ENCODE data around the gene LENG1.

Gene LENG1

DNA sequence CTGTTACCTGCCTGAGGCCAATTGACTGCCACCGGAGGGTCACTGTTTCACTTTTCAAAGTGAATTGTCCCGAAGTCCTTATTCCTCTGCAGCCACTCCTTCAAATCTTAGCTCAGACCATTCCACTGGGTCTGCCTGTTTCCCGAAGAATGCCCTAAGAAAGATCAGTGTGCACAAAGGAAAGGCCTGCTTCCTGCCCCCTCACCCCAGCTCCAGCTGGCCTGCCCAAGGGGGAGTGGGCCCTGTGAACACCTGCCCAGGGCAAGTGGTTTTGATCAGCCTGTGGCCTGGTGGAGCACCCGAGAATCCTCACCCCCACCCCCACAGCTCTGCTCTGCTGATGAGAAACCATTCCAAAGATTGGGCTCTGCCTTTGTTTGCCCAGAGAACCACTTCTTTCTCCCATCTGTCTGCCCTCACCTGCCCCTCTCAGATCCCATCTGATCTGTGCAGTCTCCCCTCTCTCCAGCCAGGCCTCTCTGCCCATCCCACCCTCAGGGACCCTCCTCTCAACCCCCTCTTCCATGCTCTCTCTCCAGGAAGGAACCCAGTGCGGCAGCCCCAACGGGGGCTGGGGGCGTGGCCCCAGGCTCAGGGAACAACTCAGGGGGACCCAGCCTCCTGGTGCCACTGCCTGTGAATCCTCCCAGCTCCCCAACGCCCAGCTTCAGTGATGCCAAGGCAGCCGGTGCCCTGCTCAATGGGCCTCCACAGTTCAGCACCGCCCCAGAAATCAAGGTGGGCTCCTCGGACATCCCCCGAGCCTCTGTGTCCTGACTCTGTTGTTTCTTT lies 10.3 kb downstream of the LENG1 start:
- DNase-seq (ENCODE audit: low read depth) = no peak
- no peak overlapping the region for H3K4me3 ChIP-seq (ENCODE audit: low read depth, low read length)

DNA sequence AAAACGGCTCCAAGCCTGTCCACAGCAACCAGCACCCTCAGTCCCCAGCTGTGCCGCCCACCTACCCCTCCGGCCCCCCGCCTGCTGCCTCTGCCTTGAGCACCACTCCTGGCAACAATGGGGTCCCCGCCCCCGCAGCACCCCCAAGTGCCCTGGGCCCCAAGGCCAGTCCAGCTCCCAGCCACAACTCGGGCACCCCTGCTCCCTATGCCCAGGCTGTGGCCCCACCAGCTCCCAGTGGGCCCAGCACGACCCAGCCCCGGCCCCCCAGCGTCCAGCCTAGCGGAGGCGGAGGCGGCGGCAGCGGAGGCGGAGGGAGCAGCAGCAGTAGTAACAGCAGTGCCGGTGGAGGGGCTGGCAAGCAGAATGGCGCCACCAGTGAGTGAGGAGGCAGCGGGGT lies 11.4 kb downstream of the LENG1 start:
- no peak for DNase-seq (ENCODE audit: low read depth)
- H3K4me3 ChIP-seq (ENCODE audit: low read depth, low read length) = no peak overlapping the region

DNA sequence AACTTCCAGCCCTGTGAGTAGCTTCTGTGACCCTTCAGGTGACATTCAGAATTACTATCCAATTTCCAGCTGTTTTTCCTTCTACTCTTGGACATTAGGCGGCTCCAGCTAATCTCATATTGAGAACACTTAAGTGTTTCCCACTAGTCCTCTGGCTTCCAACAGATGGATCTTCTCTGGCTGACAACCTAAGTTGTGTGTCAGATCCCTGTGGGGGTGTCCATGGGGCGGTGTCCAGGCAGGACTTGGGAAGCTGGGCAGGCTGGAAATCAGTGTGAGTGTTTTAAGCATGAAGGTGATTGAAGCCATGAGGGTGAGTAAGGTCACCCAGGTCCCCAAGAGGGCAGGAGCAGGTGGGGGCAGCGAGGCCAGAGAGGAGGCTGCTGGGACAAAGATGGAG lies 11.8 kb downstream of the LENG1 start:
- no peak for DNase-seq (ENCODE audit: low read depth)

DNA sequence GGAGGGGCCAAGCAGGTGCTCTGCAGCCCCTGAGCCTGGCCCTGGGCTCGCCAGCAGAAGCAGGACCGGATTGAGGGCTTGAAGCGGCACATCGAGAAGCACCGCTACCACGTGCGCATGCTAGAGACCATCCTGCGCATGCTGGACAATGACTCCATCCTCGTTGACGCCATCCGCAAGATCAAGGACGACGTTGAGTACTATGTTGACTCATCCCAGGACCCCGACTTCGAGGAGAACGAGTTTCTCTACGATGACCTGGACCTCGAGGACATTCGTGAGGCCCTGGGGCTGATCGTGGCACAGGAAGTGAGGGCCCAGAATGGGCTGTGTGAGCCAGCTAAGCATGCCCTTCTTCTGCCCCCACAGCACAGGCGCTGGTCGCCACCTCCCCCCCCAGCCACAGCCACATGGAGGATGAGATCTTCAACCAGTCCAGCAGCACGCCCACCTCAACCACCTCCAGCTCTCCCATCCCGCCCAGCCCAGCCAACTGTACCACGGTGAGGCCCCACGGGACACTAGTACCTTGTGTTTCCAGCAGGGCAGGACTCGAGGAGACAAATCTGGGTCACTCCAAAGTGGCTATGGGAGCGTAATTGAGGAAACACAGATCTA lies 13.9 kb downstream of the LENG1 start:
- DNase-seq (ENCODE audit: low read depth) = no peak
- no peak overlapping the region for H3K4me3 ChIP-seq (ENCODE audit: low read depth, low read length)

More for the DNA sequence above, 11.8 kb downstream of the LENG1 start:
- no peak overlapping the region for H3K4me3 ChIP-seq (ENCODE audit: low read depth, low read length)

DNA sequence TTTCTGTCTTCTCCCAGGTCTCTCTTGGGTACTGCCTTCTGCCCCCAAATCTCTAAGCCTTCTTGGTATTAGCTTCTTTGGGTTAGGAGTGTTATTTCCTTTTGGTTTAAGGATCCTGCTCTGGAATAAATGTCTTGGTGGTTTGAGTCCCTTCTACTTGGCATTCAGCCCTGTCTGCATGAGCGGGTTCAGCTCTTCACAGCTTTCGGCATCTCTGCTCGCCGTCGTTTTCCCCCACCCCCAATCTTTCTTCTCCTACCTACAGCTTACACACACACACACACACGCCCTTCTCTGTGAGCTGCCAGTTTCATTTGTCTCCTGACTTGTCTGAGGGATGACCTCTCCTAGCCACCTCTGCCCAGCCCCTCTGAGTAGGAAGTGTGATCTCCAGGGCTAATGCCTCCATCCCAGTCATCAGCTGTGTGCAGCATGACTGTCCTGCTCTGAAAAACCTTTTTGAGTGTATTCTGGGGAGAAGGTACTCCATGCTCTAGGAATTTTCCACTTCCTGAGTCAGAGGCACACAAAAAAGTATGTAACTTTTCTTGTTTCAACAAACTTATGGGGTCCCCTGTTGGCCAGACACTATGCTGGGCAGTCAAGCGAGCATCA lies 17.2 kb downstream of the LENG1 start:
- no peak for DNase-seq (ENCODE audit: low read depth)
- H3K4me3 ChIP-seq (ENCODE audit: low read depth, low read length) = no peak overlapping the region

DNA sequence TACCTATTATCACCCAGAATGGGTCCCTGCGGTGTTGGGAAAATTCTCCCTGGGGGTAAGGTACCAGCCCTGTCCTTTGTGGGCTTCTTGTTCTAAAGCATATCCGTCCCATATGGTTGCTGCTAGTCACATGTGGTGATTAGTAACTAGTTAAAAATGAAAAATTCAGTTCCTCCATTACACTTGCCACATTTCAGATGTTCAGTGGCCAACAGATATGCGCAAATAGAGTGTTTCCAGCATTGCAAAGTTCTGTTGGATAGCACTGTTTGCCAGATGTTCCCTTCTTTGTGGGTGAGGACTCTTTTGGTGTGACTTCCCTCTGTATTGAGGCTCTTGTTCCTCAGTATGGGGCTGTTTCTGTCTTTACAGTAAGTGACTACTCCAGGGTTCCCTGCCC lies 18.2 kb downstream of the LENG1 start:
- H3K4me3 ChIP-seq (ENCODE audit: low read depth, low read length) = no peak overlapping the region
- no peak for DNase-seq (ENCODE audit: low read depth)

DNA sequence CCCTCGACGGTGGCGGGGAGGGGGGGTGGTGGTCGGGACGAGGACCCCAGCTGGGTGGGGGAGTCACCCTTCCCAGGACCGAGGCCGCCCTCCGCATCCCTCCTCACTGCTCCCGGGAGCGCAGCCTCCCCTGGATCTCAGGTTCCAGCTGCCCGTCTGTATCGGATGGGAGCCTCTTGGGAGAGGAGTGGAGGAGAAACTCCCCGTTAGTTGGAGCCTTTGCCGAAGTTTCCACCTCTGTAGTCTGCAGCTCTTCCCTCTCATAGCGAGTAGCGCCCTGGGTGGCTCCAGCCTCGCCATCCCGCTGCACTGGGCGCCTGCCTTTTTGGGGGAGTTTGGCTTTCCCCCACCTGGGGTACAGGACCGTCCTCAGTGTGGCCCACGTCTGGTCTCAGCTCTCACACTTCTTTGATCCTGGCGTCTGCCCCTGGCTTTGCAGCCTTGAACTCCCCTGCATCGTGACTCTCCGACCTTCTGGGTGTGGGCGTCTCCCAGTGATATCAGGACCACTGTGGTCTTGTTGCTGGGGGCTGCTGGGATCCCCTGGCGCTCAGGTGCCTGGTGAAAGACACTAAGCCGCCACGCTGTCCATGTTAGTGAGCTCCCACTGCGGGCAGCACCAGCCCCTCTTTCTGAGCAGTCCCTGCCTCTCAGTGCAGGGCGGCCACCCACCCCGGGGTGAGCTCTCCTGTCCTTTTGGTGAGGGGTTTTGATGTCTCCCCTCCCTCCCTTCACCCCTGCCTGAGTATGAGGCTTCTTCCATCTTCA lies 20.8 kb downstream of the LENG1 start:
- DNase-seq (ENCODE audit: low read depth) = no peak
- peak overlapping the region; percentile 83 for H3K4me3 ChIP-seq (ENCODE audit: low read depth, low read length)

DNA sequence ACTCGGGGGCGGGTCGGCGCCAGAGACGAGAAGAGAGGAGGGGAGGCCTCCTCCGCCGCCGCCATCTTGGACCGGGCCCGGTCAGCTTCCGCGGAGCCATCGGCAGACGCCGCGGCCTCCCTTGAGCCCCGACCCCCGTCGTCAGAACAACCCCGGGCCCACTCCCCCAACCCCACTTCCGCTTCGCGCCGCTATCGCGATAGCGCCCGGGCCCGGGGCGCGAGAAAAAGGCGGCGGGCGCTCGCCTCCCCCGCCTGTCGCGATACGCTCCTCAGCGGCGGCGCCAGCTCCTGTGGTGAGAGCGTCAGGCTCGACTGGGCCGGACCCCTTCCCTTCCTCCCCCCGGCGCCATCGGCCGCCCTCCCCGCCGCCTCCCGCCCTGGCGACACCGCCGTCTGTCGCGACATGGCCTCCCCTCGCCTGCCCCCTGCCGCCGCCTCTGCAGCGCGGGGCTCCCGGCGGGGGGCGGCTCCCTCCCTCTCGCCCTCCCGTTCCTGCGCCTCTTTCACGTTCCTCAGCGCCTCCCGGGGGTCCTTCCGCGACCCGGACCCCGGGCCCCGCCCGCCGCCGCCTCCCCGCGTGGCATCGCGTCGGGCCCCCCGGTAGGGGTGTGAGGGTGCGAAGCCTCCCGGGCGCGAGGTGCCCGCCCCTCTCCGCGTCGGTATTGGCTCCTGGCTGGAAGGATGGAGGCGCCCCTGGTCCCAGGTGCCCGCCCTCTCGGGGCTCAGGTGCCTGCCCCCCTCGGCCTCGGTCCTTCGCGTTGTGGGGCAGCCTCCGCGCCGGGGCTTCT lies 21.6 kb downstream of the LENG1 start, which contains the start of gene CNOT3:
TSS of gene CNOT3 (plus strand) at position 64 of the 790 bp plus-strand sequence. CDS start 5,217 bp downstream, outside the sequence.
- no peak for DNase-seq (ENCODE audit: low read depth)
- peak within 1 kb of the TSS; percentile 83 for H3K4me3 ChIP-seq (ENCODE audit: low read depth, low read length)

DNA sequence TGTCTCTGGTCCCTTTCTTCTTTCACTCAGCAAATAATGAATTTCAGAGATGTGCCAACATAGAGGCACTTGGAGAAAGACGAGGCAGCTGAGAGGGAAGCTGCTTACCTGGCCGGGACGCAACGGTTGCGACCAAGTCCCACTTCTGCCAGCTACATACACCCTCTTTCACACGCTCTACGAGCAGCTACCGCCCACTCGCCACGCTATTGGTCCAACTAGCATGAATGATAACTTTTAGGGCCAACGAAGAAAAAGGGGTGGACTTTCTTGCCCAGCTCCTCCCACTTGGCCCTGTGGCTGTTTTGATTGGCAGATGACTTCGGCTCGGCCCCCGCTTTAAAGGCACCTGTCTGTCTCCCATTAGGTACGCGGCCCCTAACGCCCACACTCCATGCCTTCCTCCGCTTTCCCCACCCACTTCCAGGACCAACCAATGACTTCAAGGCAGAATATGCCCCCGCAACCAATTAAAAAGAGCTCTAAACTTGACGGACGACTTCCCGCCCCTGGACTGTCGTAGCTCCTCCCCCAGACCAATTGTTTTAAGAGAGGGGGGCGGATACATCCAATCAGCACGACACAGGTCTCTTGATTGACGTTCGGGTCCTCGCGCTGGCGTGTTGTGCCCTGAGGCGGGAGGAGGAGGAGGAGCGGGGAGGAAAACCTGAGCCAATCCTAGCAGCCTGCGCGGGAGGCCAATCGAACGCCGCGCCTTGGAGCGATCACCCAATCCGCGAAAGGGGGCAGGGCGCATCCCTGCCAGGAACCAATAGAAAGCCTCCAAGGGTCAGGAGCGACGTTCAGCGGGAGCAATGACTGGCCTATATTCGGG lies 22.4 kb downstream of the LENG1 start:
- peak overlapping the region; percentile 83 for H3K4me3 ChIP-seq (ENCODE audit: low read depth, low read length)

DNA sequence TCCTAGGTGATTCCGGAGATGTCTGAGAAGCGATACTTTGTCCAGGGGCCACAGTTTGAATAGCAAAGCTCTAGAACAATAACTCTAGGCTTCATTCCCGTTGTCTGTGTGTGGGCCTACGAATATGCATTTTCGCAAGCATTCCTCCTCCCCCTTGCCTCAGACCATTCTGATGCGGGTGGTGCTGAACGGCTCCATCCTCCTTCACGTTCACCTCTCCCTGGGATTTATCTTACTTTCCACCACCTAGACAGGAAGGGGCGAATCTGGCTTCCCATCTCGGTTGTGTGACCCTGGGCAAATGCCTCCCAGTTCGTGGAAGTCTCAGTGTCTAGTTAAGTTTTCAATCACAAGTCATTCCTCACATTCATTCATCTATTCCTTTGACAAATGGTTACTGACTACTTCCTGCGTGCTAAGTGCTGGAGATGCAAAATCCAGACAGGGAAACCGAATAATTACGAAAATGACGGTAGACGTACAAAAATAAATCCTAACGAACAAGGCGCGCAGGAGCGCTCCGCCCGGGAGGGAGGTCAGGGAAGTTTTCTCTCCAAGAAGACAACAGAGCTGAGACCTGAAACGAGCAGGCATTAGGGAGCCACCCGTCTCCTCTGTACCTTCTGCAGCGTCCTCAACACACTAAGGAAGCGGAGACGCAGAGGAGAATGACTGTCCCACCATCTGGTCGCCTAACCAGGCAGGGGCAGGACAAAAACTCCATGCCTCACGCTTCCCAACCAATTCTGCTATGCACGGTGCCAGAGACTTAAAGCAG lies 23.2 kb downstream of the LENG1 start:
- DNase-seq (ENCODE audit: low read depth) = no peak
- H3K4me3 ChIP-seq (ENCODE audit: low read depth, low read length) = peak overlapping the region; percentile 55

More for the DNA sequence above, 22.4 kb downstream of the LENG1 start:
- peak; percentile 100 for DNase-seq (ENCODE audit: low read depth)

DNA sequence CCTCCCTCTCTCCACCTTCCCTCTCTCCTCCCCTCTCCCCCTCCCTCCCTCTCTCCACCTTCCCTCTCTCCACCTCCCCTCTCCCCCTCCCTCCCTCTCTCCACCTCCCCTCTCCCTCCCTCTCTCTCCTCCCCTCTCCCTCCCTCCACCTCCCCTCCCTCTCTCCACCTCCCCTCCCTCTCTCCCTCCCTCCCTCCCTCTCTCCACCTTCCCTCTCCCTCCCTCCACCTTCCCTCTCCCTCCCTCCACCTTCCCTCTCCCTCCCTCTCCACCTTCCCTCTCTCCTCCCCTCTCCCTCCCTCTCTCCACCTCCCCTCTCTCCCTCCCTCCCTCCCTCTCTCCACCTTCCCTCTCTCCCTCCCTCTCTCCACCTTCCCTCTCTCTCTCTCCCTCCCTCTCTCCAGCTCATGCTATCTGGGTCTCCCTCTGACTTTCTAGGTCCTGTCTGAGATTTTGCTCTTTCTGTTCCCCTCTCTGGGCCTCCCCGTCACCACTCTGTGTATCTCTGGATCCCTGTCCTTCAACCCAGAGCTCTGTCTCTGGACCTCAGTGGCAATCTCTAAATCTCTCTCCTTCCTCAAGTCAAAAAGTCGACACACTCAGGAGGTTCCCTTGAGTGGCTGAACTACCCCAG lies 25.4 kb downstream of the LENG1 start:
- no peak for DNase-seq (ENCODE audit: low read depth)
- no peak overlapping the region for H3K4me3 ChIP-seq (ENCODE audit: low read depth, low read length)

DNA sequence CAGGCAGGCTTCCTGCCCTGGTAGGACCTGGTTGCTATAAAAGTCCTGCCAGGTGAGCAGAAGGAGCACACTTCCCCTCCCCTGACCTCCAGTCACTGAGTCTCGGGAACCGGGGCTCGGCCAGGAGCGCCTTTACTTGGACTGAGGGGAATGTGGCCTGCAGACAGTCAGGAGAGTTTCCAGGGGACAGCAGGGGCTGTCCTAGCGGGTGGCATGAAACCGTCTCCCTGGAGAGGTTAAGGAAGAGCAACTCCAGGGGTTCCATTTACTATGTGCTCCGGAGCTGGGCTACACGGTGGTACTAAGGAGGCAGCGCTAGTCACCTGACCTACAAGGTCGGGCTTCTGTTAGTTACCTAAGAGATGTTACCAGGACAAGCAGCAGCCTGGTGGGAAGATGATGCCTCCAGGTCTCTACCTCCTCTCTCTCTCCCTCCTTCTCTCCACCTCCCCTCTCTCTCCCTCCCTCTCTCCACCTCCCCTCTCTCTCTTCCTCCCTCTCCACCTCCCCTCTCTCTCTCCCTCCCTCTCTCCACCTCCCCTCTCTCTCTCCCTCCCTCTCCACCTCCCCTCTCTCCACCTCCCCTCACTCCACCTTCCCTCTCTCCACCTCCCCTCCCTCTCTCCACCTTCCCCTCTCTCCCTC lies 26.1 kb downstream of the LENG1 start:
- no peak overlapping the region for H3K4me3 ChIP-seq (ENCODE audit: low read depth, low read length)
- DNase-seq (ENCODE audit: low read depth) = no peak

DNA sequence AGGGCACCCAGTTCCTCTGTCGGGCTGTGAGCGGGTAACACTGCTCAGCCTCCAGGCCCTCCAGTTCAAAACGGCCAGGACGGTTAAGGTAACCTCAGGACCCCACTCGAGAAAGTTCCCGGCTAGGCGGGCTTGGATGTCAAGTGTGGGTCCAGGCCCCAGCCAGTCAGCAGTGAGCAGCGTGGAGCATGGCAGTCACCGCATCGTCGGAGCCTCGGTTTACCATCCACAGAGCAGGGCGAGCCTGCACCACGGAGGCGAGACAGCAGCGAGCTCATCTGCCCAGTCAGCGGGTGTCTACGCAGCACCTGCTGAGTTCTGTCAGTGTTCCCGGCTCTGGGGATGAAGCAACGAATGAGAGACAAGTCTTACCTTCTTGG lies 29.9 kb downstream of the LENG1 start:
- H3K4me3 ChIP-seq (ENCODE audit: low read depth, low read length) = no peak overlapping the region
- DNase-seq (ENCODE audit: low read depth) = no peak

DNA sequence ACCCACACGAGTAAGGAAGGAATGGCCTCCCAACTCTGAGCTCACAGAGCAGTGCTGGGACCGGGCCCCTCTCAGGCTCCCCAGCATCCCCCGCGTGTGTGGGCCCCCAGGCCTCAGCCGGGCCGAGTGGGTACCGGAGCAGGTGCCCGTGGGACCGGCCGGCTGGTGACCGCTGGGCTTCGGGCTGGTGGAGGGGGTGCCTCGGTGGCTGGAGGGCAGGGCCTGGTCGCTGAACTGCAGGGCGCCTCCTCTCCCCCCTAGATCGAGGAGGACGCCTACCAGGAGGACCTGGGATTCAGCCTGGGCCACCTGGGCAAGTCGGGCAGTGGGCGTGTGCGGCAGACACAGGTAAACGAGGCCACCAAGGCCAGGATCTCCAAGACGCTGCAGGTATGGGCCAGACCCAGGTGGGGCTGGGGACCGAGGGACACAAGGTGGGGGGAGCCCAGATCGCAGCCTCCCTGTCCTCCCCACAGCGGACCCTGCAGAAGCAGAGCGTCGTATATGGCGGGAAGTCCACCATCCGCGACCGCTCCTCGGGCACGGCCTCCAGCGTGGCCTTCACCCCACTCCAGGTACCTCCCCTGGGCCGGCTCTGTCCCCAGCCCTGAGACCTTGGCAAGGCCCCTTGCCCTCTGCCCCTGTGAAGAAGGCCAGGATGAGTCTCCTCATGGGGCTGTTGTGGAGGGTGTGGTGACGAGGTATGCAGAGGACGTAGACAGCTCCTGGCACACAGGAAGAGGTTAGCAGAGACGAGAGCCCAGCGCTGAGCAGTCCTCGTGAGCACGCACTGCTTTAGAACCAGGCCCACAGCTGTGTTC lies 30.5 kb downstream of the LENG1 start:
- no peak for DNase-seq (ENCODE audit: low read depth)
- no peak overlapping the region for H3K4me3 ChIP-seq (ENCODE audit: low read depth, low read length)

DNA sequence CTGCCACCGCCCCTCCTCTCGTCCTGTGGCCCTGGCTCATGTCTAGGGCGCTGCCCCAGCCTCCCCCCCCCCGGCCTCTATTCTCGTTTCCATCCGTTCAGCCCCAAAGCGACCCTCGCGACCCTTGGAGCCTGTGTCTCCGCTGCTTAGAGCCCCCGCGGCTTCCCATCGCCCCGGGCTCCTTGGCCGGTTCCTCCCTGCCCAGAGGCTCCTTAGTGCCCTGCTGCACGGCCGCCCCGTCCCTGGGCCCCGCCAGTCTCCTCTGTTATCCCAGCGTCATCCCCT lies 31.1 kb downstream of the LENG1 start:
- H3K4me3 ChIP-seq (ENCODE audit: low read depth, low read length) = no peak overlapping the region
- DNase-seq (ENCODE audit: low read depth) = no peak
